GM18499 (cell line): ENCODE measurements around the gene SCAMP4.

ENCODE experiments used
- ATAC-seq: cut with Tn5 transposase; IDR thresholded peaks from one replicate; pipeline ENCODE4 v1.9.1; 2021; ENCODE audit warnings: moderate number of reproducible peaks; ENCODE audit not compliant: insufficient read depth, unreplicated experiment

SCAMP4 gene, protein sequence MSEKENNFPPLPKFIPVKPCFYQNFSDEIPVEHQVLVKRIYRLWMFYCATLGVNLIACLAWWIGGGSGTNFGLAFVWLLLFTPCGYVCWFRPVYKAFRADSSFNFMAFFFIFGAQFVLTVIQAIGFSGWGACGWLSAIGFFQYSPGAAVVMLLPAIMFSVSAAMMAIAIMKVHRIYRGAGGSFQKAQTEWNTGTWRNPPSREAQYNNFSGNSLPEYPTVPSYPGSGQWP

GRCh38 chr19:1905110-1905862 is at the start of gene SCAMP4, which contains the start of gene ADAT3:
SCAMP4 (plus strand) TSS chr19:1905399; CDS start chr19:1915020, 9,621 bp downstream.
ADAT3 (plus strand) TSS chr19:1905399; CDS start chr19:1912048, 6,649 bp downstream.
- peak; percentile 46 for ATAC-seq

DNA sequence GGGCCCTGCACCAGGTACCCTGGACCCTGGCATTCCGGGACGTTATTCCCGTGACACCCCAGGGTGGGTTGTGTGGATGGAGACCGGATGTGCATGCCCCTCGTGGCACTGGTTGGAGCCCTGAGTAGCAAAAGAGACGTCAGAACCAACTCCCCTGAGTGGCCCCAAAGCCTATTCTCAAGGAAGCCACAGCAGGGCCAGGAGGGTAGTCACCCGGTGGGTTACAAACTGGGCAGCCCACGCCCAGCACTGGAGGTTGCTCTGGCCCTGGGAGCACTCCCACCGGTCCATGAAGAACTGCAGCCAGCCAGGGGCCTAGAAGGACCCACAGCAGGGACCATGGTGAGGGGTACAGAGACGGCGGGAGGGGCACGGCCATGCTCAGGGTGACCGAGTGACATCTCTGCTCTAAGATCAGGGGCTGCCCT is 49.4 kb upstream of the SCAMP4 start:
- no peak for ATAC-seq

DNA sequence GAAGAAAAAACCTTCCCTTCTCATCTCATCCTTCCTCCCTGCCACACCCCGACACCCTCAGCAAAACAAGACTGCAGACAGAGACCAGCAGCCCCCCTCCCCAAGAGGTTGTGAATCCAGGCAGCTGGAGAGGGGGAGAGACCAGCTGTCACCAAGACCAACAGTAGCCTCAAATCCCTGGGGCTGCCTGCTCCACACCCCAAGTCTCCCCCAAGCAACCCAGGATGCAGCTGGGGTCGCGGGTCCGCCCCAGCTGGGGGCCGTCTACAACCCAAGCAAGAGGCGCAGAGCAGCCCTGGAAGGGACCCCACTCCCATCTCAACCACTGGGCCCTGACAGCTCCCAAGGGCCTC is 48.9 kb upstream of the SCAMP4 start:
- no peak for ATAC-seq

GRCh38 chr19:1856698-1857603 is 48.2 kb upstream of the SCAMP4 start:
- ATAC-seq, result no peak

DNA sequence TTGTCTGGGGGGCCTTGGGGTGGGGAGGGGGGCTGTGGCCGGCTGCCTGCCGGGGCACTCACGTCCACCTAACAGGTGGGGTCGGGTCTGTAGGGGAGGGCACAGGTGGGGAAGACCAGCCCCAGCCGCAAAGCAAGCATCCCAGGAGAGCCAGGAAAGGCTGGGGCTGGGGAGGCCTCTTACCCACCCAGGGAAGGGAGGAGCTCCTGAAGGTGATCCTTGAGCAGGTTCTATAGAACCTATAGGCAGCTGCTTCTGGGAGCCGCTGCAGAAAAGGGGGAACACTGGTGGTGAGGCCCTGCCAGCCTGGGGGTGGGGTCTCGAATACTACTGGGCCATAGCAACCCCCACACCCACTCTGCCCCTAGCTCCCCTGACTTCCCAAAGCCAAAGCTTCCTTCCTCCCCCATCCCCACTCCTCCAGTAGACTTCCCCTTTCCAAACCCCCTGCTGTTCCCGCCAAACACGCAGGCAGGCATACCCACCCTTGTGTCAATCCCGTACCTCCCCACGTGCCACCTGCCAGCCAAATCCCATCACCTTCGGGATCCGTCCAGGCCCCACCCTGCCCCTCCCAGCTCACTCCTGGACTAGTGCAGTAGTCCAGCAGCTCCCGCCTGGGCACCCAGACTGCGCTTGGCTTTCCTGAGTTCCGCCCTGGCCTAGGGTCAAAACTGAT is 47.4 kb upstream of the SCAMP4 start:
- no peak for ATAC-seq

DNA sequence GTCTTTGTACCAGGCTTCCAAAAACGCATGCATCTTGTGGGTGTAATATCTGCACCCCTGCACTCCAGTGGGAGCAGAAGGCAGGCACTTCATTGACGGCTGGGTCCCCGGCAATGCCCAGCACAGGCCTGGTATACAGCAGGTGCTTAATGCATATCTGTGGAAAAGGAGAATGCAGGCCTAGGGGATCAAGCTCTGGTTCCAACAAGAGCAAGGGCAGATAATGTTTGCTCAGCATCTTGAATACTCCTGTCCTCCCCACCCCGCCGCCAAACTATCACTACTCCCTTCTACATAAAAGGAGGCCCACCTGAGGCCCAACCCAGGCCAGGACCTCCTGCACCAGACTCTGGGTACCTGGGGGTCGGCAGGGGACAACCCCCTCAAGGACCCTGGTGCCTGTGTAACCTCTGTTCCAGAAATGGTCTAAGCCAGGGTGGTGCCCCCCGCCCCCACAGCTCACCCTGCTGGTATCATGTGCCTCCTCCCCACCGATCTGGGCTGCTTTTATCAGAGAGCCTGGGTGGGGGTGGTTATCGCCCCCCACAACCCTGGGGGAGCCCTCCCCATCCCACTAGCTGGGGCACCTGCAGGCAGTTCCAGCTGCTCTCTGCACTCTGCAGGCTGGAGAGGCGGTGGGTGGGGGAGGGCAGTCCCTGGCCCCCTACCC is 46.7 kb upstream of the SCAMP4 start:
- ATAC-seq, result no peak

DNA sequence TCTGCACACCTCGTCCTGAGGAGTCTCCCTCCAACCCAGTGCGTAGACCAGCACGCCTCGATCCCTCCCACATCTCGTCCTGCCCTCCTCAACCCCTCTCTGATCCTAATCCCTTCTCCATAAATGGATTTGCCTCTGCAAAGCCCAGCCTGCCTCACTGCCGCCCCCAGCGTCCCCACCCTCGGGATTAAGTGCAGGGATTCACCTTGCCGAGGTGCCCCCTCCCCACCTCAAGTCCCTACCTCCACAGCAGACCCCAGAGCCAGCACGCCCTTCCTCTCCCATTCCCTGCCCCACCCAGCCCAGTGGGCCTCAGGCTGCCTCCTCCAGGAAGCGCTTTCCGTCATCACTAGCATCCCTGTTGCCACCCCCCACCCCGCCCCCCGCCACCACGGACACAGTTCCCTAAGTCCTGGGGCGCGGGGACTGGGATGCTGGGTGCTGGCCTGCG is 45.8 kb upstream of the SCAMP4 start:
- no peak for ATAC-seq

DNA sequence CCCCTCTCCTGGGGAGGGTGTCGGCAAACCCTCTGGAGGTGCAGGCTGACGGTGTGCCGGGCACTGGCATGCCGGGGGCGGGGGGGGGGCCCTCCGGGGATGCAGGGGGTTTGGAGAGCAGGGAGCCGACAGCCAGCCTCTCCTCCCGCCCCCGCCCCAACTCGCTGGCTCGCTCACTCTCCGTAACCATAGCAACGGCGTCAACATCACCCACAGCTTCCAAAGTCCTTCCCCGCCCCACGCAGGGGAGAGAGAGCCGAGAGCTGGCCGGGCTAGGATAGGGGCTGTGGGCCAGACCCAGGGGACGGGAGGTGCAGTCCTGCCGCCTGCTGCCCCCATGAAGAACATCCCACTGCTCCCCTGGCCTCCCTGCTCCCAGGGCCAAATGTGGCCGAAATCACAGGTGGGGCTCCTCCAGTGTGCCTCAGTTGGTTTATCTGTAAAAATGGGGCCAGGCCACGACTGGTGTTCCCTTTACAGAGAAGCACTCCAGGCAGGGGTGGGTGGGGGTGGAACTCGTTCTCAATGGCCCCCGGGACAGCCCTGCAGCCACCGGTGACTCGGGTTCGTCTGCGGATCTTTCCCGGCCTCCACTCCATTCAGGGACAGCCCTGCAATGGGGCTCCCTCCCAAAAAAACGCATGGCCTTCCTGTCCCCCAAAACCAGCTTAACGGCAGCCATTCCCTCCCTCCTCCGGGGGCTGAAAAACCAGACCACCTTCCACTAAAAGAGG is 45.0 kb upstream of the SCAMP4 start:
- no peak for ATAC-seq

GRCh38 chr19:1860821-1861598 is 44.2 kb upstream of the SCAMP4 start:
- no peak for ATAC-seq

DNA sequence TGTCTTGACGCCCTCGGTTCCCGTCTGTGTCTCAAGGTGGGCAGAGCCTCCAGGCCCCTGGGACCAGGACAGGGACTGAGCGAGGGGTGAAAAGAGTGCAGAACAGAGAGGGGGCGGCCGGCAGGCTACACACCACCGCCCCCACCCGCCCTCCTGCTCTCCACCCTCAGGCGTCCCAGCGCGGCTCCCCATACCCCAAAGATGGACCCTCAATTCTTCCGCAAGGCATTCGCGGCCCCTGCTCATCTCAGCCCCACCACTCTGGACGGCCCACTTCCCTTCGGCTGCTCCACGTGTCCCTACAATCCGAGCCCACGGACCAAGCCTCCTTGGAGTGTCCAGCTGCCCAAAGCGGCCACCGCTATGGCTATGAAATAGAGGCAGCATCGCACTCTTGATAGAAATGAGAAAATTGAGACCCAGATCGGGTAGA is 43.6 kb upstream of the SCAMP4 start:
- ATAC-seq, result no peak

DNA sequence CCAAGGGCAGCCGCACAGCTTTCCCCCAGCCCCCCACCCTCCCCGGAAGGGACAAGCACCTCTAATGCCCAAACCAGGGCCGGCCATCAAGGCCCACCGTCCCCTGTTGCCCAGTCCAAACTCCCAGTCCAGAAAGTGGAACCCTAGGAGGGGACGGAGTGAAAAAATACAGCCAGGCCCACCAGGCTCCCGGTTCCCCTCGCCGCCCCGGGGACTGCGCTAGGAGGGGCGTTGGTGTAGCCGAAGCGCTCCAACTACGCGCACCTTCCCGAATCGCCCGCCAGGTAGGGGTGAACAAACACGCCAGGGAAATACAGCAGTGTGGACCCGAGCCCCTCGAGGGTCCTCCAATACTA is 43.2 kb upstream of the SCAMP4 start:
- ATAC-seq, result no peak

- ATAC-seq, result no peak
These were observed 42.5 kb upstream of the SCAMP4 start for GRCh38 chr19:1862424-1863327.

DNA sequence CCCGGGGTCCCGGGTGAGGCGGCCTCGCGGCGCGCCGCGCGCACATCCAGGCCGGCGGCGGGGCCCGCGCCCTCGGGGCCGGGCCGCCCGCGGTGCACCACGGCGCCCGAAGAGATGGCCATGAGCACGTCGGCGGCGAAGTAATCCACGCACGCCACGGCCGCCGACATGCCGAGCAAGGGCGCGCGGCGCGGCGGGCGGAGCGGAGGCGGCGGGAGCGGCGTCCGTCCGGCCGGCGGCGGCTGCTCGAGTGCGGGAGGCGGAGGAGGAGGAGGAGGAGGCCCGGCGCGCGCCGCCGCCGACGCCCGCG is 41.9 kb upstream of the SCAMP4 start, which contains the start of gene KLF16:
Gene KLF16 (minus strand): TSS at position 252 of the 310 bp plus-strand sequence. CDS start 82 bp downstream, at position 170.
- ATAC-seq, result no peak

DNA sequence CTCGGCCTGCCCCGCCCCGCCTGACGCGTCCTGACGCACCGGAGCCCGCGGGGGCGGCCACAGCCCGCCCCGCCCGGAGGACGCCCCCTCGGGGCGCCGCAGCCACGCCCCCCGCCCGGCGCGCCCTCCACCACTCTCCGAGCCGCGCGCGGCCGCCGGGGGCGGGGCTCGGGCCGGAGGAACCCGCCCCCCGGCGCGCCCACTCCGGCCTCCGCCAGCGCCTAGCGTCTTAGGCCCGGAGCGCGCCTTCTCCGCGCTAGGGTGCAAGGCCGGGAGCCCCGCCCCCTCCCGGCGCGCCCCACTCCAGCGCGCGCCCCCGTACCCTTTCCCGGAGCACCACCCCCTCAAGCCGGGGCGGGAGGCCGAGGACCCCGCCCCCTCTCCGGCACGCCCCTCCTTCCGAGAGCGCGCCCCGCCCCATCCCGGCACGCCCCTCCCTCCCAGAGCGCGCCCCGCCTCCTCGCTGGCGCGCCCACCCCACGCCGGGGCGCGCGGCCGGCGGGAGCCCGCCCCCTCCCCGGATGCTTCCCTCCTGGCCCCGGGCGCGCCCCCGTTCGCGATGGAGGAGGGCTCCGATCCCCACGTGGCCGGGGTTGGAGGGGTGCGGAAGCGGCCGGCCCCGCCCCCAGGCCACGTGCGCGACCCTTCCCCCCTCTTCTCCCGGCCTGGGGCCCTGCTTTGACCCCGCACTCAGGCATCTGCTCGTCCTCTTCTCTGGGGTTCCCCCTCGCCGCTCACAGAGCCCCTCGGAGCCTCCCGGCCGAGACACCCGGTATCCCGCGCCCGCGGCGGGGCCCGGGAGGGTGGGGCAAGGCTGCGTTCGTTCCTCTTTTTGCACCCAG is 41.3 kb upstream of the SCAMP4 start:
- no peak for ATAC-seq

- no peak for ATAC-seq
These were observed 40.6 kb upstream of the SCAMP4 start for GRCh38 chr19:1864480-1865171.
